Nephron progenitor cell (in vitro differentiated cells): ENCODE measurements around the gene QRFP.

Experiments used
- DNase-seq: peaks from one replicate; pipeline ENCODE4 v3.0.0; 2021
- H3K27ac Mint-ChIP-seq: 2 replicates; pipeline ENCODE4 v1.8.0; 2021; ENCODE audit warnings: mild to moderate bottlenecking, moderate library complexity, mixed read lengths
- H3K27me3 Mint-ChIP-seq: 2 replicates; pipeline ENCODE4 v1.8.0; 2021; ENCODE audit warnings: mild to moderate bottlenecking, low read depth, mixed read lengths; ENCODE audit not compliant: poor library complexity
- H3K36me3 Mint-ChIP-seq: 2 replicates; pipeline ENCODE4 v1.8.0; 2021; ENCODE audit warnings: low read depth, mixed read lengths
- H3K4me1 Mint-ChIP-seq: 2 replicates; pipeline ENCODE4 v1.8.0; 2021; ENCODE audit warnings: mixed read lengths
- H3K4me3 Mint-ChIP-seq: 2 replicates; pipeline ENCODE4 v1.8.0; 2021; ENCODE audit warnings: mild to moderate bottlenecking, moderate library complexity, mixed read lengths
- H3K9me3 Mint-ChIP-seq: 2 replicates; pipeline ENCODE4 v1.8.0; 2021; ENCODE audit warnings: mild to moderate bottlenecking, moderate library complexity, mixed read lengths
- TF ChIP-seq, protein P1 (sequence below): fragments of 200-600 bp; sonication (generic); IDR thresholded peaks from 2 replicates; pipeline ENCODE4 v1.5.0; 2021; ENCODE audit warnings: antibody characterized with exemption

Gene QRFP

DNA sequence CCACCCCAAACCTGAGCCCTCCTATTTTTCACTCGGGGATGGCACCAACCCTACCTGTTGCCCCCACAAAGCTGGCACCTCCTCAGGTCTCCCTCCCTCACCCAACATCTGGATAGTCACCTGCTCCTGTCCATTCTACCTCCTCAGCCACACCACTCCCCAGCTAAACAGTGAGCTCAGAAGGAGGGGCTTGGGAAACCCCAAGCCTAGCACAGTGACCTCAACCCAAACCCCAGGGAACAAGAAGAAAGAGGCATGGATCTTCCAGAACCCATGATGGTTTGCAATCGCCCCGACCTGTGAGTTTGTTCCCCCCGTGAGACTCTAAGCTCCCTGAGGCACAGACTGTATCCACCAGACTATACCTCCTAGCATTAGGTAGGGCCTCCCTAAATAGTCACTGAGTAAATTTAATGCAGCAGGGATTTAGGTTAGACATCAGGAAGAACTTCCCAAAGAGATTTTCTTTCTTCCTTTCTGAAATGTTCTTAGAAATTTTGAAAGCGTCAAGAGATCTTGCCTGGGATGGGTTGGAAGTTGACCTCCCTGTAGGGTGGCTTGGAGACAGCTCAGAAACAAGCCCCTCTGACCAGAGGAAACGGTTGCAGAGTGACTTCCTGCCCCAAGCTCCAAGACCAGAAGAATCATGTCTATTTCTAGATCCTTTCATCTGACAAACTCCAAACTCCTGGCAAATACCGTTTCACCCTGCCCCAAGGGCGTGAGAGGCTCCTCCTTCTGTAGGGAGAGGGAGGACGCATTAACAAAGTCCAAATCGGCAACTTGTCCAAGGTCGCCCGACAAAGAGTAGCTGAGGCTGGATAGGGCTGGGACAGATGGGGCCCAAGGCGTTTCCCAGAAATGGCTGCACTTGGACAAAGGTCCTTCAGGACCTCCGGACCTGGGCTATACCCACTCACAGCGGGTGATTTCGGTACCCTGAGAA is 38.4 kb upstream of the QRFP start:
- Mint-ChIP-seq H3K36me3 (no peaks in the 10 kb centered on the region), H3K27ac (no peak overlapping the region), H3K4me3 (no peak overlapping the region), H3K4me1 (peaks cover 43% of the 10 kb centered on the region), H3K9me3 (no peaks in the 10 kb centered on the region), H3K27me3 (peaks cover 64% of the 10 kb centered on the region)
- TF ChIP-seq, protein P1, sequence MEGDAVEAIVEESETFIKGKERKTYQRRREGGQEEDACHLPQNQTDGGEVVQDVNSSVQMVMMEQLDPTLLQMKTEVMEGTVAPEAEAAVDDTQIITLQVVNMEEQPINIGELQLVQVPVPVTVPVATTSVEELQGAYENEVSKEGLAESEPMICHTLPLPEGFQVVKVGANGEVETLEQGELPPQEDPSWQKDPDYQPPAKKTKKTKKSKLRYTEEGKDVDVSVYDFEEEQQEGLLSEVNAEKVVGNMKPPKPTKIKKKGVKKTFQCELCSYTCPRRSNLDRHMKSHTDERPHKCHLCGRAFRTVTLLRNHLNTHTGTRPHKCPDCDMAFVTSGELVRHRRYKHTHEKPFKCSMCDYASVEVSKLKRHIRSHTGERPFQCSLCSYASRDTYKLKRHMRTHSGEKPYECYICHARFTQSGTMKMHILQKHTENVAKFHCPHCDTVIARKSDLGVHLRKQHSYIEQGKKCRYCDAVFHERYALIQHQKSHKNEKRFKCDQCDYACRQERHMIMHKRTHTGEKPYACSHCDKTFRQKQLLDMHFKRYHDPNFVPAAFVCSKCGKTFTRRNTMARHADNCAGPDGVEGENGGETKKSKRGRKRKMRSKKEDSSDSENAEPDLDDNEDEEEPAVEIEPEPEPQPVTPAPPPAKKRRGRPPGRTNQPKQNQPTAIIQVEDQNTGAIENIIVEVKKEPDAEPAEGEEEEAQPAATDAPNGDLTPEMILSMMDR, result no peak
- DNase-seq, result no peak

DNA sequence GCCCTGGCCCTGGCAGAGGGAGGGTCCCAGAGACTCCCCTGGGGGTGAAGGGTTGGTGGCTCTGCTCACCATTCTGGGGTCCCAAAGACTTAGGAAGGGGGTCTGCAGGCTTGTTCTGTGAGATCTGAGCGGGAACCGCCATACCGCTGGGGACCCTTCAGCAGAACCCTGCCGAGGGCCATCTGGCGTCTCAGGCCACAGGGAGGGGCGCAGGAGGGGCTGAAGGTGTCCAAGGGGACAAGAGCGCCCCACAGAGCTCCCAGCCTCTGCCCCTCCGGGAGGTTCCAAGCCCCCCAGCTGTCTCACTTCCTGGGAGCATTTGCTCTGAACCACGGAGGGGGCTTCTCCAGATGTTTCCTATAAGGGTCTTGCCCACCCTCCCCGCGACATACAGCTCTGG is 37.6 kb upstream of the QRFP start:
- Mint-ChIP-seq H3K4me3 (no peak overlapping the region), H3K4me1 (peaks cover 46% of the 10 kb centered on the region), H3K36me3 (no peaks in the 10 kb centered on the region), H3K9me3 (no peaks in the 10 kb centered on the region), H3K27me3 (peaks cover 58% of the 10 kb centered on the region), H3K27ac (no peak overlapping the region)
- TF ChIP-seq, protein P1, result no peak
- no peak for DNase-seq

DNA sequence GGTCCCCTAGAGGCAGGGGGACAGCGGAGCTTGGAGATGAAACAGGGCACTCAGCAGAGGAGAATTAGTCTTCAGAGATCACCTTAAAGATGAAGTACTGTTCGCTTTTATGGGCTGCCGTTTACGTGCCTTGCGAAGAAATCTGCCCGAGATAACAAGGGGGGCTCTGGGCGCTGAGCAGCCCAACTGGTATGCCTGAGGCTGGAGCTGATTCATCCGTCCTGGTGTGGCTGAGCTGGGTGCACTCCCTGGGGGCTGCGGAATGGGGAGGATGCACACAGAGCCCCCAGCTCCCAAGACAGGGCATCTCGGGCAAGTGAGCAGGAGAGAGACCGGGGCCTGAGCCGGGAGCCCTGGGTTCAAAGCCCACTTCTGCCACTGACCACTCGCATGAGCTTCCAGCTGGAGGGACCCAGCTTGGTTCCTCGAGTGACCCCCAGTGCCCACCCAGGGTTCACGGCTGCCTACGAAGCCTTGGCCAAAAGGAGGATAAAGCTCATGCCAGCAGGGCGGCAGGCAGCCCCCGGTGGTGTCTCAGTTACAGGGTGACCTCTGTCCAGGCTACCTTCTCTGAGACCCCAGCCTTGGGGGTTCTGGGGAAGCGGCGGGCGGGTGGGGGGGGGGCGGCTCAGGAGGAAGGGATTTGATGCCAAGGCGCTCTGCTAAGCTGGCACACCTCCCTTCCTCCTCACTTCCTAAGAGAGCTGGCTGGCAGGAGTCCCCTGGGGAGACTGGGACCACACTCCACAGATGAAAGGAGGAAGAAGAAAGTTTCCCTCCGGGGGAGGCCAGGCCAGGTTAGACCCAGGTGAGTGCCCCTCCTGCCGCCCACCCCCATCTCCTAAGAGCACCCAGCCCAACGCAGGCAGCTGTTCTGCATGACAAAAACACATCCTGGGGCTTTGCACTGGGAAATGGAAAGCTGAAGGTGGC is 36.8 kb upstream of the QRFP start:
- Mint-ChIP-seq H3K27me3 (peaks cover 53% of the 10 kb centered on the region), H3K4me3 (peak overlapping the region; percentile 1), H3K4me1 (peaks cover 51% of the 10 kb centered on the region), H3K27ac (no peak overlapping the region), H3K36me3 (no peaks in the 10 kb centered on the region), H3K9me3 (no peaks in the 10 kb centered on the region)
- no peak for DNase-seq
- TF ChIP-seq, protein P1, result no peak

DNA sequence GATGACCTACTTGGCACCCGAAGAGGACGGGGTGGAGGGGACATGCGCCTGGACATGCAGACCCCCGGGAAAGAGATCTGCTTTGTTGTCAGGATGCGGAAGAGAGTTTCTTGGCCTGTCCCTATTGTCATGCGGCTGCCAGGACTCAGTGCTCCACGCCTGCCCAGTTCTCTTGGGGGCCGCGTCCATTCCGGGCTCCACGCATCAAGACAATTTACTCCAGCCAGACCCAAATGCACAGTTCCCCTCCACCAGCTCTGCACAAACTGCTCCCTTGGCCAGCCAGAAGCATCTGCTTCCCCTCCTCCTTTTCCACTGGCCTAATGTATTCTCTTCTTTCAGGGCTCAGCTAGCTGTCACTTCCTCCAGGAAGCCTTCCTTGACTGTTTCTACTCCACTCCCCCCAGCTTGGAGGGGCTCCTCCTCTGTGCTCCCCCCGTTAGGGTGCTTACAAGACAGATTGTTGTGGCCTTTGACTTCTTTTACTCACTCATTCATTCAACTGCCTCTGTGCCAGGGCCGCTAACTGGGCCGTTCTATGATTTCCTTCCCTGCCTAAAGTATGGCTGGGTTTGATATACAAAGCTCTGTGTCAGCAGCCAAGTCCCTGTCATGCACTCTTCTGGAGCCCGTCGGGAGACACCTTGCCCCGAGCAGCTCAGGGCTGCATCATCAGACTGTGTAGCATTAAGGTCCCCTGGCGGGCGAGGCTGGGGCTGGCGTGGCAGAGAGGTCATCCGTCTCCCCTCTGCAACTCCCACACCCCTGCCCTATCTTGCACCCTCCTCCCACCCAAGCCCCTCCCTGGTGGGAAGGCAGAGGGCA is 35.9 kb upstream of the QRFP start:
- Mint-ChIP-seq H3K36me3 (no peaks in the 10 kb centered on the region), H3K27me3 (peaks cover 47% of the 10 kb centered on the region), H3K4me1 (peaks cover 58% of the 10 kb centered on the region), H3K9me3 (no peaks in the 10 kb centered on the region), H3K4me3 (peak overlapping the region; percentile 1), H3K27ac (no peak overlapping the region)
- TF ChIP-seq, protein P1, result no peak
- DNase-seq, result peak; percentile 54

DNA sequence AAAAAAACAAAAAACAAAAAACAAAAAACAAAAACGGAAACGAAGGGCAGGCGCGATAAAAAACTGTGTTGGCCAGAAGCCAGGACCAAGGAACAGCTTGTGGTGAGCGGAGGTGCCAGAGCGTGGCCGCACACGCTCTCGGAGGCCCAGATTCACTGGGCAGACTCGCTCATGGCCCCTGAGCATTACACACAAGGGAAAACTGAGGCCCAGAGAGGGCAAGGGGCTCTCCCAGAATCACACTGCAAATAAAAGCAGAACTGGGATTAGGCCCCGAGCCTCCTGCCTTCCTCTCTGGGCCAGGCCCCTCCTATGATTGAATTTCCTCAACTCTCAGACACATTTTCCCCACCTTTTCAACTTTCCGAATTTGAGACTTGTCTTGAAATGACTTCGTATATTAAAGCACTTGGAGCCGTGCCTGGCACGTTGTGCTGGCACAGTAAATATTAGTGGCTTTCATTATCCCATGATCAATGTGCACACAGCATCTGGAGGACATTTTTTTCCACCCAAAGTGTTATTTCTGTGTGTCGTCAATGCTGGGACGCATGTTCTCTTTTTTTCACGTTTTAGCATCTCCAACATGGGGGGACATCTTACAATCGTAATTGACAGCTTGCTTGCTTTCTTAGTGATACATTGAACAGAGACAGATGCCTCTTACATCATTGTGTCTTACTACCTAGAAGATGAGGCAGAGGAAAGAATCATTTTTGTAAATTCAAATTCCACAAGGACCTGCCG is 35.1 kb upstream of the QRFP start:
- Mint-ChIP-seq H3K27me3 (peaks cover 39% of the 10 kb centered on the region), H3K27ac (no peak overlapping the region), H3K36me3 (no peaks in the 10 kb centered on the region), H3K4me1 (peaks cover 53% of the 10 kb centered on the region), H3K9me3 (no peaks in the 10 kb centered on the region), H3K4me3 (no peak overlapping the region)
- TF ChIP-seq, protein P1, result no peak
- no peak for DNase-seq
